ENCODE data around the gene SOX2. TPM values are rescaled to one million over a fixed set of nuclear protein-coding genes. Genes with fewer than 3 reads are reported as not detected.

The SOX2 gene
- polyA plus RNA-seq, 1 donor from 2014 or later: 7.5 TPM

DNA sequence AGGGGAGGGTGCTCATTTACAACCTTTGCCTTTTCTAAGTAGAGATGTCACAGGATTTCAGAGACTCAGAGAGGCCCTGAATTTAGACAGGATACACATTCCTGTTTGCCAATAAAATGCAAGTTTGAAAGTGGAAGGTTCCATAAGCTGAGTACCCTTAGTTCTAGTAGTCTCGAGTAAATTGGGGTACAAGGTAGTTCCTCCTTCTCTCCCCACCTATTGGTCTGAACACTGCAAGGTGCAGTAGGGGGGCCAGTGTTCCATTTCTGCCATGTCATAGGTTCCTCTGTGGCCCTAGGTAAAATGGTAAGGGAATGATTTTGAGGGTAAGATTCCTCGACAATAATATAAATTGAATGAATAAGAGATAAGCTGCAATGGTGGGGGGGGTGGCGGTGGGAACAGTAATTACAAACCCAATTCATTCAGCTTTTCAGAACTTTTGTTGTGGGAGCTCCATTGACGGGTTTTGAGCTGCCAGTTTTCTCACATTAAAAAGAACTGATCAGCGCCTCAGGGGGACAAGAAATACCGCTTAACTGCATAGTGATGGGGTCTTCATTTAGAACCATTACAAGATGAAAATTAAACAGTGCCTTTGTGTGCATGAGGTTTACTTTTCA lies 5.9 kb downstream of the SOX2 start:
- Histone ChIP-seq H3K27me3 (ENCODE audit: insufficient read depth, low read depth, low read length) (peaks cover 34% of the 10 kb centered on the region), H3K27ac (ENCODE audit: low read length) (no peak overlapping the region), H2AFZ (ENCODE audit: low read depth, low read length) (no peak overlapping the region), H3K9ac (ENCODE audit: low read length) (no peak overlapping the region), H3K9me2 (ENCODE audit: insufficient read depth, low read length) (no peaks in the 10 kb centered on the region), H3F3A (ENCODE audit: insufficient read depth, low read length, poor library complexity, severe bottlenecking) (peaks cover 6% of the 10 kb centered on the region), H3K4me3 (ENCODE audit: low read length) (no peak overlapping the region), H3K9me3 (ENCODE audit: low read length) (no peaks in the 10 kb centered on the region), H3K4me2 (ENCODE audit: low read length) (no peak overlapping the region), H3K36me3 (ENCODE audit: insufficient read depth, low read length) (no peaks in the 10 kb centered on the region), H3K79me2 (replicated peaks; ENCODE audit: insufficient read depth, low read length) (peaks cover 93% of the 10 kb centered on the region), H4K20me1 (ENCODE audit: insufficient read depth) (no peaks in the 10 kb centered on the region)
- no peak for TF ChIP-seq EZH2 (IDR thresholded peaks at IDR 0.05; ENCODE audit: borderline replicate concordance, insufficient read depth, low read length, poor library complexity, severe bottlenecking)
- no peak for TF ChIP-seq RAD21 (conservative IDR thresholded peaks at IDR 0.05)
- TF ChIP-seq SMC3 (conservative IDR thresholded peaks at IDR 0.05; ENCODE audit: poor library complexity): no peak
- TF ChIP-seq EP300 (conservative IDR thresholded peaks at IDR 0.05; ENCODE audit: poor library complexity, severe bottlenecking): no peak
- no peak for TF ChIP-seq TAF1 (IDR thresholded peaks at IDR 0.05; ENCODE audit: low read depth)
- TF ChIP-seq MXI1 (conservative IDR thresholded peaks at IDR 0.05; ENCODE audit: poor library complexity, severe bottlenecking): no peak
- TF ChIP-seq REST (IDR thresholded peaks at IDR 0.05; ENCODE audit: borderline replicate concordance): no peak
- TF ChIP-seq POLR2AphosphoS5 (IDR thresholded peaks at IDR 0.05): no peak
- TF ChIP-seq, protein P1, sequence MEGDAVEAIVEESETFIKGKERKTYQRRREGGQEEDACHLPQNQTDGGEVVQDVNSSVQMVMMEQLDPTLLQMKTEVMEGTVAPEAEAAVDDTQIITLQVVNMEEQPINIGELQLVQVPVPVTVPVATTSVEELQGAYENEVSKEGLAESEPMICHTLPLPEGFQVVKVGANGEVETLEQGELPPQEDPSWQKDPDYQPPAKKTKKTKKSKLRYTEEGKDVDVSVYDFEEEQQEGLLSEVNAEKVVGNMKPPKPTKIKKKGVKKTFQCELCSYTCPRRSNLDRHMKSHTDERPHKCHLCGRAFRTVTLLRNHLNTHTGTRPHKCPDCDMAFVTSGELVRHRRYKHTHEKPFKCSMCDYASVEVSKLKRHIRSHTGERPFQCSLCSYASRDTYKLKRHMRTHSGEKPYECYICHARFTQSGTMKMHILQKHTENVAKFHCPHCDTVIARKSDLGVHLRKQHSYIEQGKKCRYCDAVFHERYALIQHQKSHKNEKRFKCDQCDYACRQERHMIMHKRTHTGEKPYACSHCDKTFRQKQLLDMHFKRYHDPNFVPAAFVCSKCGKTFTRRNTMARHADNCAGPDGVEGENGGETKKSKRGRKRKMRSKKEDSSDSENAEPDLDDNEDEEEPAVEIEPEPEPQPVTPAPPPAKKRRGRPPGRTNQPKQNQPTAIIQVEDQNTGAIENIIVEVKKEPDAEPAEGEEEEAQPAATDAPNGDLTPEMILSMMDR (IDR thresholded peaks at IDR 0.05; ENCODE audit: poor library complexity, severe bottlenecking): no peak

GRCh38 chr3:181718369-181718768 lies 6.6 kb downstream of the SOX2 start:
- H3K4me2 ChIP-seq (ENCODE audit: low read length): no peak overlapping the region

More at GRCh38 chr3:181718369-181718768, 6.6 kb downstream of the SOX2 start:
- H3K9me3 ChIP-seq (ENCODE audit: low read length): no peaks in the 10 kb centered on the region
- peaks cover 27% of the 10 kb centered on the region for H3K27me3 ChIP-seq (ENCODE audit: insufficient read depth, low read depth, low read length)
- no peaks in the 10 kb centered on the region for H4K20me1 ChIP-seq (ENCODE audit: insufficient read depth)
- H3K27ac ChIP-seq (ENCODE audit: low read length): no peak overlapping the region
- no peaks in the 10 kb centered on the region for H3K9me2 ChIP-seq (ENCODE audit: insufficient read depth, low read length)
- no peak overlapping the region for H3K9ac ChIP-seq (ENCODE audit: low read length)
- no peak overlapping the region for H2AFZ ChIP-seq (ENCODE audit: low read depth, low read length)
- no peaks in the 10 kb centered on the region for H3K36me3 ChIP-seq (ENCODE audit: insufficient read depth, low read length)
- peaks cover 6% of the 10 kb centered on the region for H3F3A ChIP-seq (ENCODE audit: insufficient read depth, low read length, poor library complexity, severe bottlenecking)
- peaks cover 89% of the 10 kb centered on the region for H3K79me2 ChIP-seq (replicated peaks; ENCODE audit: insufficient read depth, low read length)
- no peak overlapping the region for H3K4me3 ChIP-seq (ENCODE audit: low read length)
- no peak for TF ChIP-seq EZH2 (IDR thresholded peaks at IDR 0.05; ENCODE audit: borderline replicate concordance, insufficient read depth, low read length, poor library complexity, severe bottlenecking)
- TF ChIP-seq RAD21 (conservative IDR thresholded peaks at IDR 0.05): no peak
- TF ChIP-seq MXI1 (conservative IDR thresholded peaks at IDR 0.05; ENCODE audit: poor library complexity, severe bottlenecking): no peak
- TF ChIP-seq REST (IDR thresholded peaks at IDR 0.05; ENCODE audit: borderline replicate concordance): no peak
- TF ChIP-seq SMC3 (conservative IDR thresholded peaks at IDR 0.05; ENCODE audit: poor library complexity): no peak
- TF ChIP-seq, protein P1 (IDR thresholded peaks at IDR 0.05; ENCODE audit: poor library complexity, severe bottlenecking): no peak
- TF ChIP-seq TAF1 (IDR thresholded peaks at IDR 0.05; ENCODE audit: low read depth): no peak
- no peak for TF ChIP-seq EP300 (conservative IDR thresholded peaks at IDR 0.05; ENCODE audit: poor library complexity, severe bottlenecking)
- TF ChIP-seq POLR2AphosphoS5 (IDR thresholded peaks at IDR 0.05): no peak
